Mammary epithelial cell (primary cell): ENCODE results near the gene ZNF580.

Source experiments
- EZH2 ChIP-seq: IDR thresholded peaks from 2 replicates; pipeline ENCODE4 v1.6.1; 2012; ENCODE audit warnings: low read length, inconsistent platforms, borderline replicate concordance
- TF ChIP-seq, protein P1 (sequence below), 2 donors: IDR thresholded peaks in 1 of 2; conservative IDR thresholded peaks in 1 of 2; 2 replicates each; pipeline ENCODE4 v1.5.1; 2011 to 2012; ENCODE audit warnings: inconsistent platforms in 2 of 2, low read length in 2 of 2, mild to moderate bottlenecking in 2 of 2, control low read depth in 1 of 2, low read depth in 1 of 2; ENCODE audit not compliant: insufficient read depth in 1 of 2; ENCODE audit errors: extremely low read depth in 1 of 2

DNA sequence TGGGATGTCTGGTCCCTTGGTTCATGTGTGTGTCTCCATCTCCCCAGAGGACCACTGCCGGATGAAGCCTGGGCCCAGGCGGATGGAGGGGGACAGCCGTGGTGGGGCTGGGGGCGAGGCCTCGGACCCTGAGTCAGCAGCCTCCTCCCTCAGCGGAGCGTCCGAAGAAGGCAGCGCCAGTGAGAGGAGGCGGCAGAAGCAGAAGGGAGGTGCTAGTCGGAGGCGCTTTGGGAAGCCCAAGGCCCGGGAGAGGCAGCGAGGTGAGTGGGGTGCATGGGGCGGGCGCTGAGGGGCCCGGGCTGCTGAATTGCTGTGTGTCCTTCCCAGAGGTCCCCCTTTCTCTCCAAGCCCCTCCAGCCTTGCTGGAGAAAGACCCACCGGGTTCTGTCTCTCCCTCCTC lies 10.4 kb downstream of the ZNF580 start:
- TF ChIP-seq, protein P1, sequence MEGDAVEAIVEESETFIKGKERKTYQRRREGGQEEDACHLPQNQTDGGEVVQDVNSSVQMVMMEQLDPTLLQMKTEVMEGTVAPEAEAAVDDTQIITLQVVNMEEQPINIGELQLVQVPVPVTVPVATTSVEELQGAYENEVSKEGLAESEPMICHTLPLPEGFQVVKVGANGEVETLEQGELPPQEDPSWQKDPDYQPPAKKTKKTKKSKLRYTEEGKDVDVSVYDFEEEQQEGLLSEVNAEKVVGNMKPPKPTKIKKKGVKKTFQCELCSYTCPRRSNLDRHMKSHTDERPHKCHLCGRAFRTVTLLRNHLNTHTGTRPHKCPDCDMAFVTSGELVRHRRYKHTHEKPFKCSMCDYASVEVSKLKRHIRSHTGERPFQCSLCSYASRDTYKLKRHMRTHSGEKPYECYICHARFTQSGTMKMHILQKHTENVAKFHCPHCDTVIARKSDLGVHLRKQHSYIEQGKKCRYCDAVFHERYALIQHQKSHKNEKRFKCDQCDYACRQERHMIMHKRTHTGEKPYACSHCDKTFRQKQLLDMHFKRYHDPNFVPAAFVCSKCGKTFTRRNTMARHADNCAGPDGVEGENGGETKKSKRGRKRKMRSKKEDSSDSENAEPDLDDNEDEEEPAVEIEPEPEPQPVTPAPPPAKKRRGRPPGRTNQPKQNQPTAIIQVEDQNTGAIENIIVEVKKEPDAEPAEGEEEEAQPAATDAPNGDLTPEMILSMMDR (conservative IDR thresholded peaks at IDR 0.05 in 1 of 2, IDR thresholded peaks at IDR 0.05 in 1 of 2; ENCODE audit: extremely low read depth in 1 of 2, insufficient read depth in 1 of 2, low read depth in 1 of 2, low read length in 2 of 2) = no peak
- no peak for TF ChIP-seq EZH2
